K562 (cell line): ENCODE results near the gene RHBDF2. TPM values are rescaled to one million over a fixed set of nuclear protein-coding genes. Genes with fewer than 3 reads are reported as not detected.

ENCODE experiments used
- ATAC-seq: fragments of 200-7000 bp; cut with Tn5 transposase; 3 replicates; pipeline ENCODE4 v1.9.1; 2020; ENCODE audit warnings: moderate library complexity
- BruUV-seq: library from RNA; stranded (reverse); fragments of 400-500 nt; replicated peaks from 2 replicates; lab custom pipeline; 2021; lab: Mats Ljungman, UMichigan
- CTCF ChIA-PET: fragments of 300-600 bp; formaldehyde crosslinking; extraction: SDS; loops from one replicate; lab custom pipeline; 2021; ENCODE audit warnings: low intra/inter-chr PET ratio; lab: Yijun Ruan, JAX
- POLR2A ChIA-PET: fragments of 300-600, 350-650 bp; sonication (Branson Sonifier 250); formaldehyde crosslinking; extraction: SDS; loops from one replicate; lab custom pipeline; 2021; ENCODE audit warnings: antibody characterized with exemption, inconsistent platforms; lab: Yijun Ruan, JAX
- DNase-seq, 4 experiments: peaks; one replicate each; pipeline versions ENCODE4 v3.0.0 to v3.0.0-alpha.2; 2011 to 2018; ENCODE audit warnings: low spot score in 3 of 4, mixed read lengths in 3 of 4; ENCODE audit errors: extremely low read depth in 1 of 4
- FAIRE-seq: peaks from 2 replicates; lab custom pipeline; 2011; peaks lifted over from hg19 to GRCh38; lab: Jason Lieb, UNC
- H2AFZ ChIP-seq: 2 replicates; pipeline ENCODE4 v1.6.0; 2011; ENCODE audit warnings: low read depth, low read length, control low read depth, inconsistent platforms
- H3K27ac ChIP-seq: fragments of 200-600 bp; 3 replicates; pipeline ENCODE4 v1.8.0; 2011; ENCODE audit warnings: low read depth, mild to moderate bottlenecking, control low read depth, inconsistent platforms, low read length, moderate library complexity, mixed read lengths; ENCODE audit errors: extremely low read depth
- H3K27me3 ChIP-seq, 2 experiments: fragments of 300-600 bp in 1 of 2; 2 replicates in 1 of 2; 3 replicates in 1 of 2; pipeline versions ENCODE4 v1.6.0 to v1.8.0; 2011; ENCODE audit warnings: inconsistent platforms in 2 of 2, low read length in 2 of 2, mild to moderate bottlenecking in 1 of 2, mixed read lengths in 1 of 2, moderate library complexity in 1 of 2; ENCODE audit not compliant: control insufficient read depth in 2 of 2, insufficient read depth in 2 of 2
- H3K36me3 ChIP-seq: fragments of 300-600 bp; 3 replicates; pipeline ENCODE4 v1.8.0; 2011; ENCODE audit warnings: mild to moderate bottlenecking, low read length, inconsistent platforms; ENCODE audit not compliant: control insufficient read depth, insufficient read depth
- H3K4me1 ChIP-seq, 2 experiments: fragments of 200-600 bp in 1 of 2; replicated peaks in 1 of 2; 2 replicates in 1 of 2; 3 replicates in 1 of 2; pipeline versions ENCODE4 v1.5.1 to v1.8.0; 2011; ENCODE audit warnings: inconsistent platforms in 2 of 2, low read length in 2 of 2, mild to moderate bottlenecking in 1 of 2, mixed read lengths in 1 of 2, moderate library complexity in 1 of 2; ENCODE audit not compliant: control insufficient read depth in 2 of 2, insufficient read depth in 2 of 2
- H3K4me2 ChIP-seq: 2 replicates; pipeline ENCODE4 v1.6.1; 2011; ENCODE audit warnings: low read length, control low read depth, inconsistent platforms, mixed read lengths; ENCODE audit not compliant: insufficient read depth
- H3K4me3 ChIP-seq: fragments of 200-600 bp; sonication (generic), shearing (Covaris generic); 2 replicates; pipeline ENCODE4 v1.5.1; 2016; ENCODE audit warnings: control low read depth, inconsistent platforms
- H3K79me2 ChIP-seq: fragments of 200-600 bp; 3 replicates; pipeline ENCODE4 v1.8.0; 2011; ENCODE audit warnings: low read length, inconsistent platforms; ENCODE audit not compliant: control insufficient read depth, insufficient read depth
- H3K9ac ChIP-seq, 2 experiments: 2 replicates each; pipeline versions ENCODE4 v1.6.0 to v1.6.1; 2011; ENCODE audit warnings: low read depth in 2 of 2, low read length in 2 of 2, control low read depth in 1 of 2, inconsistent platforms in 1 of 2, mild to moderate bottlenecking in 1 of 2, mixed read lengths in 1 of 2; ENCODE audit not compliant: insufficient read depth in 1 of 2
- H3K9me1 ChIP-seq: one replicate; pipeline ENCODE4 v1.6.0; 2011; ENCODE audit warnings: inconsistent platforms, mild to moderate bottlenecking, low read length, moderate library complexity; ENCODE audit not compliant: control insufficient read depth, insufficient read depth
- H3K9me3 ChIP-seq: replicated peaks from 2 replicates; pipeline ENCODE4 v1.5.1; 2011; ENCODE audit warnings: low read depth, low read length, inconsistent platforms; ENCODE audit not compliant: control insufficient read depth, insufficient read depth
- H4K20me1 ChIP-seq: replicated peaks from 2 replicates; pipeline ENCODE4 v1.6.1; 2011; ENCODE audit warnings: low read length, inconsistent platforms, mixed read lengths; ENCODE audit not compliant: control insufficient read depth, insufficient read depth
- AFF1 ChIP-seq, 2 experiments: fragments of 450-650 bp; IDR thresholded peaks; 2 replicates each; pipeline ENCODE4 v1.6.1; 2018; ENCODE audit warnings: mild to moderate bottlenecking in 2 of 2, low read depth in 1 of 2; ENCODE audit not compliant: partially characterized antibody in 2 of 2
- BCL6 ChIP-seq: fragments of 250-450 bp; sonication (Bioruptor Pico); IDR thresholded peaks from 2 replicates; pipeline ENCODE4 v1.4.0; 2020
- BRD9 ChIP-seq: fragments of 450-650 bp; IDR thresholded peaks from 2 replicates; pipeline ENCODE4 v1.6.1; 2018; ENCODE audit warnings: low read depth; ENCODE audit not compliant: partially characterized antibody
- FIP1L1 ChIP-seq: fragments of 200-400 bp; formaldehyde crosslinking; IDR thresholded peaks from 2 replicates; pipeline ENCODE4 v1.6.1; 2018; ENCODE audit warnings: mild to moderate bottlenecking, low read depth, low read length; ENCODE audit not compliant: poor library complexity, severe bottlenecking
- HLTF ChIP-seq: fragments of 450-650 bp; IDR thresholded peaks from 2 replicates; pipeline ENCODE4 v1.6.1; 2016
- PHB2 ChIP-seq: fragments of 450-650 bp; IDR thresholded peaks from 2 replicates; pipeline ENCODE4 v1.6.1; 2017; ENCODE audit warnings: low read depth
- PML ChIP-seq: IDR thresholded peaks from 2 replicates; pipeline ENCODE4 v1.6.1; 2012; ENCODE audit warnings: low read length, inconsistent platforms
- PRMT5 ChIP-seq: sonication (generic); formaldehyde crosslinking; IDR thresholded peaks from 2 replicates; pipeline ENCODE4 v1.5.0; 2020; ENCODE audit warnings: missing genetic modification reagents
- RFX1 ChIP-seq: fragments of 450-650 bp; IDR thresholded peaks from 2 replicates; pipeline ENCODE4 v1.6.1; 2016; ENCODE audit warnings: mild to moderate bottlenecking, moderate library complexity
- STAT6 ChIP-seq: sonication (generic); formaldehyde crosslinking; IDR thresholded peaks from 2 replicates; pipeline ENCODE4 v1.8.1; 2023; ENCODE audit warnings: mild to moderate bottlenecking, missing genetic modification reagents
- USF2 ChIP-seq: sonication (generic); formaldehyde crosslinking; IDR thresholded peaks from 2 replicates; pipeline ENCODE4 v1.5.0; 2020; ENCODE audit warnings: missing genetic modification reagents
- ZFP91 ChIP-seq: sonication (generic); formaldehyde crosslinking; IDR thresholded peaks from 2 replicates; pipeline ENCODE4 v1.8.0; 2022; ENCODE audit warnings: mild to moderate bottlenecking, missing genetic modification reagents
- ZNF561 ChIP-seq: fragments of 450-650 bp; formaldehyde crosslinking; conservative IDR thresholded peaks from 2 replicates; pipeline ENCODE4 v1.4.0; 2020; ENCODE audit warnings: mild to moderate bottlenecking, moderate library complexity
- WGBS: fragments of 100-300 bp; shearing (Covaris generic); methylation state at CpG from one replicate; pipeline ENCODE4 v1.1.6; 2016; ENCODE audit warnings: low coverage, mixed read lengths; ENCODE audit not compliant: insufficient coverage; ENCODE audit errors: missing lambda C conversion rate; 5-methylcytosine and 5-hydroxymethylcytosine counted together
- in situ Hi-C: fragments of 300-500 bp; cut with MboI; formaldehyde crosslinking; loops from 4 replicates; pipeline ENCODE4 v1.15.0; 2018; ENCODE audit warnings: inconsistent platforms, mixed read lengths
- intact Hi-C: fragments of 100-400 bp; cut with micrococcal nuclease; formaldehyde crosslinking; loops from 2 replicates; pipeline ENCODE4 v1.14.2; 2022
- polyA plus RNA-seq, 8 experiments: library from polyadenylated mRNA; depleted of rRNA in 4 of 8; stranded (reverse) in 5 of 8; unstranded in 3 of 8; fragments of >200 nt; fragmentation: Nextera tagmentation in 2 of 8; fragmentation: Illumina TruSeq in 1 of 8; extraction: Ambion mirVana in 2 of 8; extraction: Trizol in 1 of 8; gene quantifications; 2 replicates each; pipeline versions ENCODE4 v1.2.1 to v1.2.3, GENCODE V29; 2011 to 2014; ENCODE audit warnings: inconsistent platforms in 1 of 8, missing spikeins in 1 of 8
- total RNA-seq, 7 experiments: library from RNA; depleted of rRNA in 6 of 7; stranded (reverse); fragments of >200 nt in 6 of 7; fragmentation: Illumina TruSeq in 2 of 7; extraction: Trizol in 2 of 7; gene quantifications; 2 replicates each; pipeline versions ENCODE4 v1.2.1 to v1.2.3, GENCODE V29; 2011 to 2021; ENCODE audit warnings: low replicate concordance in 1 of 7

The RHBDF2 gene
- total and polyA plus RNA-seq, 9 of the 15 experiments (the other 6 are each of a cell fraction or from before 2014, with no cell fraction given): 0.04 to 2.8 (median 1.1) TPM

GRCh38 chr17:76547642-76548202 lies 46.5 kb upstream of the RHBDF2 start:
- Histone ChIP-seq H3K4me3 (no peak overlapping the region), H3K9ac (no peak overlapping the region), H3K9me3 (no peaks in the 10 kb centered on the region), H3K36me3 (no peaks in the 10 kb centered on the region), H3K9me1 (no peaks in the 10 kb centered on the region), H3K4me1 (peaks cover 0 to 39% of the 10 kb centered on the region in 2 experiments; a peak in 3 of 5 replicates), H3K79me2 (no peaks in the 10 kb centered on the region), H3K27ac (no peak overlapping the region), H4K20me1 (no peaks in the 10 kb centered on the region), H3K4me2 (no peak overlapping the region), H2AFZ (no peak overlapping the region), H3K27me3 (no peaks in the 10 kb centered on the region)
- no peak for ATAC-seq
- peak; percentile 90 for FAIRE-seq
- no peak for DNase-seq
- in situ Hi-C loops (no loop called here), intact Hi-C loops (loop anchor here (1.0 to 5.0 kb wide), 3 partner anchors 19 to 40 kb away; no protein-coding TSS in a partner anchor)
- CTCF ChIA-PET: interaction anchor here (0.6 to 2.1 kb wide), 5 partner anchors 25 to 82 kb away, joined by 3 to 24 read pairs (median 4); no protein-coding TSS in a partner anchor
- POLR2A ChIA-PET: interaction anchor here (0.8 to 2.0 kb wide), 2 partner anchors 12 to 76 kb away, joined by 3 to 7 read pairs; no protein-coding TSS in a partner anchor
- WGBS: 16% methylated on average over 2 of the region's 2 CpGs
- BruUV-seq: no TSS peak
- TF ChIP-seq AFF1 (IDR thresholded peaks at IDR 0.05; ENCODE audit: low read depth in 1 of 2, partially characterized antibody in 2 of 2) (peak in 1 of 2 experiments; percentile 15), RFX1 (no peak), PHB2 (no peak; the same call in 1 of the 2 replicates), FIP1L1 (no peak), PML (no peak), BRD9 (peak; percentile 15), USF2 (CRISPR knock-in tag) (no peak), ZNF561 (CRISPR knock-in tag) (no peak), PRMT5 (CRISPR knock-in tag) (no peak), BCL6 (no peak), HLTF (peak; percentile 85), ZFP91 (CRISPR knock-in tag) (no peak), STAT6 (no peak)
